GM19099 (cell line): ENCODE measurements around the gene GRAMD1A.

Experiments
- POLR2A ChIP-seq: IDR thresholded peaks from 3 replicates; pipeline ENCODE4 v1.6.1; 2011; ENCODE audit warnings: low read depth; ENCODE audit not compliant: insufficient read length; ENCODE audit errors: extremely low read depth

The GRAMD1A gene

DNA sequence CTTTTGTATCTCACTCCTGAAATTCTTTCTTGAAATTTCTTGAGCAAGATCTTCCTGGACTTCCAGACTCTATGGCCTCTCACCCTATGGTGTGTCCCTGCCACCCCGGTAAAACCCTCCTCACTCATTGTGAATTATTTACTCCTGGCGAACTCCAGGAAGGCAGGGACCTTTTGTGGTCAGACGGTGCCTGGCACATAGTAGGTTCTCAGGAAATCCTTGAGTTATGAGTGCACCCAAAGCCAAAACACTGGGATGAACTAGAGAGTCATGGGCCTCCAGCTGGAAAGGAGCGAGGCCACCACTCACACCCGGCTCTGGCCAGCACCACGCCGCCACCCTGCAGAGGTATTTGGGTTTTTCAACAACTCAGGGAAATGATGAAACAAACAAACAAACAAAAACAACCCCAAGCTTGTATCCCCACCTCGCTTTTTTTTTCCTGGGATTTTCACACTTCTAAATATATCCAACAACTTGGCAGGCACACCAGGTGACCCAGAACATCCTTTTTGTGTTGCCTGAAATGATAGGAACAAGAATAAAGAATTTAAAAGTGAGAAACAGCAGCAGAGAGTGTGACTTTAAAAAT lies 52.6 kb downstream of the GRAMD1A start:
- TF ChIP-seq POLR2A, result no peak

DNA sequence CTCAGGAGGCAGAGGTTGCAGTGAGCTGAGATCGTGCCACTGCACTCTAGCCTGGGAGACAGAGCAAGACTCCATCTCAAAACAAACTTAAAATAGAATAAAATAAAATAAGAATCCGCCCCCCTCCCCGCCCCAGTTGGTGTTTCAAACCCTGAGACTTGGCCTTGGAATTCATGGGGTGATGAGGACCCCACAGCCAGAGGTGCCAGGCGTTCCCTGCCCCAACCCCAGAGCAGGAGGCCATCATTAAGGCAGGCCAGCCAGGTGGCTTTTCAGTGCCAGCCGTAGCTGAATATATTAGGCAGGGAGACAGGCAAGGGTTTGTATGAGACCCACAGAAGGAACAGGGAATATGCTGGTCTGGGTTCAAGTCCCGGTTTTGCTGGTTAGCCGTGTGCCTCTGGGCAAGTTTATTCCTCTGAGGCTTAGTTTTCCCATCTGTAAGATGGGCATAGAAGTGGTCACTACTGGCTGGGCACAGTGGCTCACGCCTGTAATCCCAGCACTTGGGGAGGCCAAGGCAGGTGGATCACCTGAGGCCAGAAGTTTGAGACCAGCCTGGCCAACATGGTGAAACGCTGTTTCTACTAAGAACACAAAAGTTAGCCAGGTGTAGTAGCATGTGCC lies 53.7 kb downstream of the GRAMD1A start:
- TF ChIP-seq POLR2A, result no peak

DNA sequence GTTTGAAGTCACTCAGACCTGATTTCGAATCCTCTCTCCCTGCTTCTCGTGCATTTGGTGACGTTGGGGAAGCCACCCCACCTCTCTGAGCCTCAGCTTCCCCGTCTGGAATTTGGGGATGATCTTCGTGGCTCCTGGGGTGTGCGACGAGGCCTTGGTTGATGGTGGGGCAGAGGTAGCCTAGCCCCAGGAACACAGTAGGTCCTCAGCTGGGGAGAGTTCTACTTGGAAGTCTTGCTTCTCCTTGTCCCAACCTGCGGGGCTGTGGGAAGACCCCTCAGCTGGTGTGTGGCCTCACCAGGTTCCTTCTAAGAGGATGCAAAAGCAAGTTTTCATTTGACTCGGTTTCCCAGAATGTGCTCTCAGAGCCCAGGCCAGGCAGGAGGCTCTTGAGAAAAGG lies 54.5 kb downstream of the GRAMD1A start:
- TF ChIP-seq POLR2A, result no peak

DNA sequence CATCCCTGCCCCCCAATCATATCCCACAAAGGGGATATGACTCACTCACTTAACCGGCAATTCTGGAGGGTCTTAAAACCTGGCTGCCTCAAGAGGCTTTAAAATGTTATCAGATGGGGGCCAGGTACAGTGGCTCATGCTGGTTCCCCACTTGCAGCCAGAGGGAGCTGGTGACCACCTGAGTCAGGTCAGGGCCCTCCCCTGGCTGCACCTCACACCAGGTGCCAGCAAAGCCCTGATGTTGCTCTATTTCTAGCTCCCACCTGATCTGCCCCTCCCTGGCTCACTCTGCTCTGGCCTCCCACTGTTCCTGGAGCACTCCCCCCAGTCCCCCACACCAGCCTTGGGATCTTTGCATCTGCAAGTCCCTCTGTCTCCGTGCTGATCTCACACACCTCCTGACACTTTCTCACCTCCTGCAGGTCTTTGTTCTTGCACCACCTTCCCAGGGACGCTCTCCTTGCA lies 55.6 kb downstream of the GRAMD1A start:
- TF ChIP-seq POLR2A, result no peak

DNA sequence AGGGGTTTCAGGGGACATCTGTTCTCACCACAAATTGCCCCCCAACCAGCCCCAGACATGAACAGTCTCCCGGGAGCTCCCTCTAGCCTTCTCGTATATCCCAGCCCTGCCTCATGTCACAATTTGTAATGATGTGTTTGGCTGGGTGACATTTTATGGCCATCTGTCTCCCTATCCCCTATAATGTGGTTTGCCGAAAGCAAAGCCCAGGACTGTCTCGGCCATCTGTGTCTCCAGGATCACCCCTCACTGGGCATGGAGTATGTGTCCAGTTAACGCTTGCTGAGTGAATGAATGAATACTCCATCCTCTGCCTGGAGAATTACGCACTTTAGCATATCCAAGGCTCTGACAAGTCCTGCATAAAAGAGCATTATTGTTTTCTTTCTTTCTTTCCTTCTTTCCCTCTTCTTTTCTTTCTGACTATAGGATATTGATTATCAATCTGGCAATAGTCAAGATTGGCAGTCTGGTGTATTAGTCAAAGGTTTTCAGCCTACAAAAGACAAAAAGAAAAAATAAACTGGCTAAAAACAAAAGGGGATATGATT lies 56.5 kb downstream of the GRAMD1A start:
- TF ChIP-seq POLR2A, result no peak

DNA sequence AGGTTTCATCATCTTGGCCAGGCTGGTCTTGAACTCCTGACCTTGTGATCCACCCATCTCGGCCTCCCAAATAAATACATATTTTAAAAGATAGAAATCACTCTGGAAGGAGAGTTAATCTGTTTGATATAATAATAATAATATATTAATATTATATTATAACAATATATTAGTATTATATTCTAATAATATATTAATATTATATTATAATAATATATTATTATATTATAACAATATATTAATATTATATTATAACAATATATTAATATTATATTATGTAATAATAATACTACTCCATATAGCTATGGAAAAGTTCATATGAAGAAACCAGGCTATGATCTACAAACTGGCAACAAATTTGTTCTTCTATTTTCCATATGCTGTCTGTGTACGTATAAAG lies 58.2 kb downstream of the GRAMD1A start:
- TF ChIP-seq POLR2A, result no peak

DNA sequence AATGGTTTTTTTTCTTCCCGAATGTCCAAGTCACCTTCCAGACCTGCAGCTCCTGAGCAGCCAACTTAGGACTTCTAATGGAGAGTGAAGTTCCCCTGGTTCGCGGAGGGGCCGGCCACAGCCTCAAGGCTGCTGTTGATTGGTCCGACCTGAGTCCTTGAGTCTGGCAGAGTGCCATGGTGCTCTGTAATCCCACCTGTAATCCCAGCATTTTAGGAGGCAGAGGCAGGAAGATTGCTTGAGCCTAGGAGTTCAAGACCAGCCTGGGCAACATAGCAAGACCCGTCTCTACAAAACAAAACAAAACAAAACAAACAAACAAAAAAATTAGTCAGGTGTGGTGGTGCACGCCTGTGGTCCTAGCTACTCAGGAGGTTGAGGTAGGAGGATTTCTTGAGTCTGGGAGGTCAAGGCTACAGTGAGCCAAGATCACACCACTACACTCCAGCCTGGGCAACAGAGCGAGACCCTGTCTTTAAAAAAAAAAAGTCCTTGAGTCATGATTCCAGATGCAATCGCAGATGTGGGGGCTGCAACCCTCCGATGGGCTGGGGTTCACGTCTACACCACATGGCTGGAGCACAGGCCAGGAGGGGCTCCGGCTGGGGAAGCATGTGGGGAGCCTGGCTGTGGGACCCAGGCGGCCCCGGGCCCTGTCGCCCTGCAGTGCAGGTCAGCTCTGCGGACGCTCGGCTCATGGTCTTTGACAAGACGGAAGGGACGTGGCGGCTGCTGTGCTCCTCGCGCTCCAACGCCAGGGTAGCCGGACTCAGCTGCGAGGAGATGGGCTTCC lies 59.1 kb downstream of the GRAMD1A start:
- TF ChIP-seq POLR2A, result no peak

DNA sequence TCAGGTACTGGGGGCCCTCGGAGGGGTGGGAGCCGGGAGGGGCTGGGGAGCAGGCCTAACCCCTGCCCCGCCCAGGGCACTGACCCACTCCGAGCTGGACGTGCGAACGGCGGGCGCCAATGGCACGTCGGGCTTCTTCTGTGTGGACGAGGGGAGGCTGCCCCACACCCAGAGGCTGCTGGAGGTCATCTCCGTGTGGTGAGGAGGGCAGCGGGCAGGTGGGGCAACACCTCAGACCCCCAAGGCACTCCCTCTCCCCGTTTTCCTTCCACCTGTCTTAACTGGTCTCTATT lies 59.6 kb downstream of the GRAMD1A start:
- TF ChIP-seq POLR2A, result no peak

DNA sequence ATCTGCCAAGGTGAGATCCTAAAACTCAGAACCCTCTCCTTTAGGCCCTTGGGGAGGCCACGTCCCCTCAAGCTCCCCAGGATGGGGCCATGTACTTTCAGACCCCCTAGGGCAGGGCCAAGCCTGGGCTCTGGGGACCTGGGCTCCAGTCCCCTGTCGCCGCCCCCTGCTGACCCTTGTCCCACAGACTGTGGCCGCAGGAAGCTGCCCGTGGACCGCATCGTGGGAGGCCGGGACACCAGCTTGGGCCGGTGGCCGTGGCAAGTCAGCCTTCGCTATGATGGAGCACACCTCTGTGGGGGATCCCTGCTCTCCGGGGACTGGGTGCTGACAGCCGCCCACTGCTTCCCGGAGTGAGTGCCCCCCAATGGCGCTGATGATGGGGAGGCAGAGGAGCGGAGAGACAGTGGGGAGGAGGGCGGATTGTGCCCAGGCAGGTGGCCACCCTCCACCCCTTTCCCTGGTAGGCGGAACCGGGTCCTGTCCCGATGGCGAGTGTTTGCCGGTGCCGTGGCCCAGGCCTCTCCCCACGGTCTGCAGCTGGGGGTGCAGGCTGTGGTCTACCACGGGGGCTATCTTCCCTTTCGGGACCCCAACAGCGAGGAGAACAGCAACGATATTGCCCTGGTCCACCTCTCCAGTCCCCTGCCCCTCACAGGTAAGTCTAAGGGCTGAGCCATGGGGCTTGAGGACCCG lies 60.2 kb downstream of the GRAMD1A start:
- TF ChIP-seq POLR2A, result no peak

DNA sequence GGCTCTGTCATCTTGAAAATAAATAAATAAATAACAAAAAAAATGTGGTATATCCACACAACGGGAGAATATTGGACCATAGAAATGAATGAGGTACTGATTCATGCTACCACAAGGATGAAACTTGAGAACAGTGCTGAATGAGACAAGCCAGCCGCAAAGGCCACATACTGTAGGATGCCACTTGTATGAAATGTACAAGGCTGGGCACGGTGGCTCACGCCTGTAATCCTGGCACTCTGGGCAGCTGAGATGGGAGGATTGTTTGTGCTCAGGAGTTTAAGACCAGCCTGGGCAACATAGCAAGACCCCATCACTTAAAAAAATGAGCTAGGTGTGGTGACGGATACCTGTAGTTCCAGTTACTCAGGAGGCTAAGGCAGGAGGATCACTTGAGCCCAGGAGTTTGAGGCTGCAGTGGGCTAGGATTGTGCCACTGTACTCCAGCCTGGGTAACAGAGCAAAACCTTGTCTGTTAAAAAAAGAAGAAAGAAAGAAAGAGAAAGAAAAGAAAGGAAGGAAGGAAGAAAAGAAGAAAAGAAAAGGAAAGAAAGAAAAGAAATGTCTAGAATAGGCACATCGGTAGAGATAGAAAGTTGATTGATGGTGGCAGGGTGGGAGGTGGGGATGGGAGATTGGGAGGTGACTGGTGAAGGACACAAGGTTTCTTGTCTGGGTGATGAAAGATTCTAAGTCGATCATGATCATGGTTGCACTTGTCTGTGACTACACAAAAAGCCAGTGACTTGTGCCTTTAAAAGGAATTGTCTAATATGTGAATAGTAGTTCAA lies 61.7 kb downstream of the GRAMD1A start:
- TF ChIP-seq POLR2A, result no peak

DNA sequence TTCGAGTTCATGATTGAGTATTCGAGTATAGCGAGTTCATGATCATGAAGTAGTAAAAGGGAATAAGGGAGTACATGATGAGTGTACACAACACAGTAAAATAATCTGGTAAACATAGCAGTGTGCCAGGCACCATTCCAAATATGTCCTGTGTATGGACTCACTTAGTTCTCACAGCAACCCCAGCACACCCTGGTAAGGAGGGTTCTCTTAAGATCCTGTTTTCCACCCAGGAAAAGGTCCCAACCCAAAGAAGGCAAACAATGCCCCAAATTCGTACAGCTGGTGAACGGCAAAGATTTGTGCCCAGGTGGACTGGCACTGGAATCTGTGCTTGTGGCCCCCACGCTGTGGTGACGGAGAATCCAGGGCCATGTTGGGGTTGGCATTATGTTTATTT lies 62.8 kb downstream of the GRAMD1A start:
- TF ChIP-seq POLR2A, result no peak

DNA sequence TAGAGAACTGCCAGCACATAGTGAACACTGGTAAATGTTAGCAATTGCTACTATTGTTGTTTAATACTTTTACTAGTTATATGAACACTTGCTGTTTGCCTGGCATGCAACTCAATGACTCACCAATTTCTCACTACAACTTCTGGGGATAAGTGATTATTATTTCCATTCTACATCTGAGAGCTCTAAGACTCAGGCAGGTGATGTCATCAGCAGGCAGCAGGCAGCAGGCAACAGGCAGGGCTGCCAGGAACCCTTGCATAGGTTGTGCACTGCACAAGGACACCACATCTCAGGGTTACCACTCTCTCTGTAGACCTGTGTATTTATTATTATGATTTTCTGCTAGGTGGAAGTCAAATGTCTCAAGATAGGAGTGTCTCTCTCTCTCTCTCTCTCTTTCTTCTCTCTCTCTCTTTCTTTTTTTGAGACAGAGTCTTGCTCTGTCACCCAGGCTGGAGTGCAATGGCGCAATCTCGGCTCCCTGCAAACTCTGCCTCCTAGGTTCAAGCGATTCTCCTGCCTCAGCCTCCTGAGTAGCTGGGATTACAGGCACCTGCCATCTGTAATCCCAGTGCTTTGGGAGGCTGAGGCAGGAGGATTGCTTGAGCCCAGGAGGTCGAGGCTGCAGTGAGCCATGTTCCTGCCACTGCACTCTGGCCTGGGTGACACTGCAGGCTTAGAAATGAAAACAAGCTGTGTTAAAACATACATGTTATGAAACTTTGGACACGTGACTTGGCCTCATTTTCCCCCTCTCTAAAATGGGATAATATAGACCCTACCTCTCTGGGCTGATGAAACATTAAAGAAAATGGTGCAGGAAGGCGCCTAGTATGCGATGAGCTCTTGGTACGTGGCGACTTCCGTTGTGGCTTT lies 64.1 kb downstream of the GRAMD1A start:
- no peak for TF ChIP-seq POLR2A

DNA sequence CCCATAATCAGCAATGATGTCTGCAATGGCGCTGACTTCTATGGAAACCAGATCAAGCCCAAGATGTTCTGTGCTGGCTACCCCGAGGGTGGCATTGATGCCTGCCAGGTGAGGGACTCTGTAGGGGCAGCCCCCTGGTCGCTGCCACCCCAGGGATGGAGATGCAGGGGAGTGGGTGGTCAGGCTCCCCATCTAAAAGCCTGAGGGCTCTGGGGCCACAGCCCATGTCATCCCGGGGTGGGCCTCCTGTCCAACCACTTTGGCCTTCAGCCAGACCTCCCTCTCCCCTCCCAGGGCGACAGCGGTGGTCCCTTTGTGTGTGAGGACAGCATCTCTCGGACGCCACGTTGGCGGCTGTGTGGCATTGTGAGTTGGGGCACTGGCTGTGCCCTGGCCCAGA lies 65.5 kb downstream of the GRAMD1A start:
- TF ChIP-seq POLR2A, result no peak

DNA sequence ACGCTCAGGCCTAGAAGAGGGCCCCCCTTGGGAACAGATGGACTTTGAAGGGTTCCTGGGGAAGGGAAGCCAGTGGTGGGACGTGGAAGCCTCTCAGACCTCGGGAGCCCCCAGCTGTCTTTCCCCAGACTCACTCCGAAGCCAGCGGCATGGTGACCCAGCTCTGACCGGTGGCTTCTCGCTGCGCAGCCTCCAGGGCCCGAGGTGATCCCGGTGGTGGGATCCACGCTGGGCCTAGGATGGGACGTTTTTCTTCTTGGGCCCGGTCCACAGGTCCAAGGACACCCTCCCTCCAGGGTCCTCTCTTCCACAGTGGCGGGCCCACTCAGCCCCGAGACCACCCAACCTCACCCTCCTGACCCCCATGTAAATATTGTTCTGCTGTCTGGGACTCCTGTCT lies 66.0 kb downstream of the GRAMD1A start:
- TF ChIP-seq POLR2A, result no peak
